ENCODE data around the gene MYBPC1. TPM values are rescaled to one million over a fixed set of nuclear protein-coding genes. Genes with fewer than 3 reads are reported as not detected.

The MYBPC1 gene
- polyA plus RNA-seq, 1 donor: 3,952 TPM

DNA sequence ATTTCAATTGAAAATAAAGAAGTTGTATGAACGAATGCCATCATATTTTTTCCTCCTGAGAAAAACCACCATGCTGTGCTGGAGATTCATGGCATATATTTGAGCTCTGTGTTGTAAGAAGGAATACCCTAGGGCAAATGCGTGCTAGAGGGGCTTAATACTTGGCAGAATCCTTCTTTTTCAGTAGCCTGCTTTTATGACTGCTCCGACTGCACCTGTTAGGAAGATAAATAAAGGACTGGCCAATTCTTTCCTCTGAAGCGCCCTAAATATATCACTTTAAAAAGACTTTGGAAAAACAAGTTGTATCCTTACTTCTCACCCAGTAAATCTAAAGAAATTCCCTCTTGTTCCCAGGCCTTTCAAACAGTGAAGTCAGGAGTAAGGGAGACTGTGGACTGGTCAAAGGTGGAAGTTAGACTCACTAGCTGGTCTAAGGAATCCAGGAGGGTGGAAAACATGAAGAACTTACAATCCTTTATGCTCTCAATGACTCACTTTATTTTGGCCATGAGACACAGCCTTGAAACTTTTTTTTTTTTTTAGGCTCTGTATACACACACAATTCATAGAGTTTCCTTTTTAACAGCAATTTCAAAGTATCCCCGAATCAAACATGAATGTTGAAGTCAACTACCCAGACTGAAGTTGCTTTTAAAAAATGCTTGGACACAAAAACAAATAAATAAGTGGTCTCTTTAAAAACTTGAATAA is 5.2 kb downstream of the MYBPC1 start:
- no peak for DNase-seq (ENCODE audit: low read depth)

DNA sequence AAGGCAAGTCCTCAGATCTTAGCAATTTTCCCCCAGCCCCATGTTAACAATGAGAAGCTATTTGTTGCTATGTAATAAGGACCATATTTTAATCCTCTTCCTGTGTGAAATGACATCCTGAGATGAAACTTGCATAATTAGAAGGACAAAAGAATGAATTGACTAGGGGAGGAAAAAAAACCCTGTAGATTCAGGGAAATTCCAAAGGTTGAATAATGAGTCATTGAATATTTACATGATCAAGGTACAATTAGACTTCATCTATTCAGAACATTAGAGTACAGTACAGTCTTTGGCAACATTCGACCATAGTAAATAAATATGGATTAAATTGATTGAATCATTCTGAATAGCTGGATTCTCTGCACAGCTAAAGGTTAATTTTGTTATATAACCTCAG is 9.4 kb downstream of the MYBPC1 start:
- DNase-seq (ENCODE audit: low read depth): no peak

DNA sequence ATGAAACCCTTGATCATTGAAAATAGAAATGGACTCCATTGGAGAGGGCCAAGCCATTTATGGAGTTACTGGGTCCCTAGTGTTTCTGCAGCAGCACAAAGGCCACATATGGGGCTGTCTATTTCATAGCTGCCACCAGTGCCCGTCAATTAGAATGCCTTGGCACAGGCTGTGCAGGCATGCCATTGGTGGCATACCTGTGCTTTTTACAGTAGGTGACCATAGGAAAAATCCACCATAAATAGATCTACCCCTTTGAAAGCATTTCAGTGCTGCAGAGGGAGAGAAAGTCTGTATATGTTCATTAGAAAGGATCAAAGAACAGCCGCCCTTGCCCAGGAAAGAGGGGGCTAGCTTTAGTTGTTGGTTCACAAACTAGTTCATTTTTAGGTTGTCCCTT is 13.1 kb downstream of the MYBPC1 start:
- no peak for DNase-seq (ENCODE audit: low read depth)

DNA sequence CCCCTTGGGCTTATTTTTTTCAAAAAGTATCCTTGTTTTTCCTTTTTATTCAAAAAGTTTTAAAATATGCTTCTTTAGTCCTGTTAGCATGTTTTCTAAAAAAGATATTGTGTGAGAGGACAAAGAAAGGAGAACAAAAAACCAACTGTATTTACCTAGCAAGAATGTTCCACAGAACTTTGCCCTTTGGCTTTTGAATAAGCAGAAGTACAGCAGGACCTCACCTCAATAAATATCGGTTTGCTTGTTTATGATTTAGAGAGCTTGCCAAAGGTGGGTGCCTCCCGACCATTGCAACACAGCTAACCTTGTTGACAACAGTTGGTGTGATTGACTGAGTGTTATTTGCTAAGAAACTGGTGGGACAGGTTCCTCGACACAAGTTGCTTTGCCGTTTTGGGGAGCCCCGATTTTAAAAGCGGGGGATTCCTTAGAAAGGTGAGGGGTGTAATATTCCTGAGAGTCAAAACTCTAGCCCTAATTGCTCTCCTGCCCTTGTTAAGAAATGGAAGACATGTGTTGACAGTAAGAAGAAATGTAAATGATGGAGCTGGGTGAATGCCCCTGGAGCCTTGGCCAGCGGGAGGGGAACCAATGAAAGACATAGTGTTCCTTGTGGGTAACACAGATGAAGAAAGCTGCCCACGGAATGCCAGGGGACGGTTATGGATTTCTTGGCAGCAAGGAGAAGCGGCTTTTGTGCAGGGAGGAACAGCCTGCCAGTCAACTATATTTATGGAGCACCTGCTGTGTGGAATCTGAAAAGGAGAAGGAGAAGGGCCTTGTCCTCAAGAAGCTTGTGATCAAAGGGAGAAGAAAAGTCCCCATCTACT is 13.7 kb downstream of the MYBPC1 start:
- DNase-seq (ENCODE audit: low read depth): no peak

DNA sequence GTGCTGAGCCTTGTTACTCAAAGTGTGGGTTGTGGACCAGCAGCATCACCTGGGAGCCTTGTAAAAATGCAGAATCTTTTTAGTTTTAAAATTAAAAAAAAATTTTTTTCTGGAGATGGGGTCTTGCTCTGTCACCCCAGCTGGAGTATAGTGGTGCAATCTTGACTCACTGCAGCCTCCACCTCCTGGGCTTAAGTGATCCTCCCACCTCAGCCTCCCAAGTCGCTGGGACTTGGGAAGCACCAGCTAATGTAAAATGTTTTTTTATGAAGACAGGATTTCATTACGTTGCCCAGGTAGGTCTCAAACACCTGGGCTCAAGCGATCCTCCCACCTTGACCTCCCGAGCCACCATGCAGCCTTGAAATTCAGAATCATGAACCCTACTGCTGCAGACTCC is 14.4 kb downstream of the MYBPC1 start:
- DNase-seq (ENCODE audit: low read depth): no peak

DNA sequence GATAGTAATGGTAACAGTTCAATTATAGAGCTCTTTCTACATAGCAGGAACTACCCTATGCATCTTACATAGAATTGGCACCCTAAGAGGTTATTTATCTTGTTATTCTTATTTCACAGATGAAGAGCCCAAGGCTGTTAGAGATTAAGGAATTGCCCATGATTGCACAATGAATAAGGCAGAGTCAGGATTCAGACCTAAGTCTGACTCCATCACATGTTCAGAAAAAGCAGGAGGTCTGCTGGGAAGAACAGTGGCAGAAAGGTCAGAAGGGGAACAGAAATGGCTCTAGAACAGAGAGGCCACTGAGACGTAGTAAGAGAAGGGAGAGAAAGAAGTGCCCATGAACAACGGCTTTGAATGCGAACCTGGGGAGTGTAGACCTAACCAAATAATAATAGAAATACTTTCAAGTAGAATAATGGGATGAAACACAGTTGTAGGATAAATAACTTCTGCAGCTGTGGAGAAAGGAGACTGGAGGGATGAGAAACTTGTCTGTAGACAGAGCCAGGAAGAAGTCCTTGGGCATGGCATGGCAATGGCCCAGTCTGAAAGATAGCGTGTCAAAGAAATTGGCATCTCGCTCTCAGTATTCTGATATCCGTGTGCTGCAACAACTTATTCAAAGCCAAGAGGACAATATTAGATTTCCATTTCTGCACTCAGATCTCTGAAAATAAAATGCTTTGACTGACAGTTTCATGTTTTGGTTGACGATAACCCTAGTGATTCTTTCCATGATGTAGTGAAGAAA is 17.6 kb downstream of the MYBPC1 start:
- DNase-seq (ENCODE audit: low read depth): no peak

DNA sequence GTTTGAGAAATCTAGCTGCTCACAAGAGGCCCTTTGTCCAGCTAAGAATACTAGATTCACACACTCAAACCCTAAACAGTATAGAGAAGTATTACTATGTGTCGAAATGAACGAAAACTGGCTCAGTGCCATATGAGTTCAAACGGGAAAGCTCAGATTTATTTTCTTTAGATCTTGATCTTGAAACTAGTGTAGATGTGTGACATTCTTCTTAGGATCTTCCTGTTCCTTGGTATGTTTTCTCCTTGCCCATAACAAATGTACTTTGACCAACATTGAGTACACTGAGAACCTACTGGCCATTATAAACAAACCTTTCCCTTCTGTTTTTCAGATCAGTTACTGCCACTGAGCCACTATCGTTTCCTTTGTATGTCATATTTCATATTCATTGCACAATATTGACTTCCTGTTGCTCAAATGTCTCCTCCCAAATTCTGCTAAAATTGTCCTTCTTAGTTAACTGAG is 21.3 kb downstream of the MYBPC1 start:
- no peak for DNase-seq (ENCODE audit: low read depth)

DNA sequence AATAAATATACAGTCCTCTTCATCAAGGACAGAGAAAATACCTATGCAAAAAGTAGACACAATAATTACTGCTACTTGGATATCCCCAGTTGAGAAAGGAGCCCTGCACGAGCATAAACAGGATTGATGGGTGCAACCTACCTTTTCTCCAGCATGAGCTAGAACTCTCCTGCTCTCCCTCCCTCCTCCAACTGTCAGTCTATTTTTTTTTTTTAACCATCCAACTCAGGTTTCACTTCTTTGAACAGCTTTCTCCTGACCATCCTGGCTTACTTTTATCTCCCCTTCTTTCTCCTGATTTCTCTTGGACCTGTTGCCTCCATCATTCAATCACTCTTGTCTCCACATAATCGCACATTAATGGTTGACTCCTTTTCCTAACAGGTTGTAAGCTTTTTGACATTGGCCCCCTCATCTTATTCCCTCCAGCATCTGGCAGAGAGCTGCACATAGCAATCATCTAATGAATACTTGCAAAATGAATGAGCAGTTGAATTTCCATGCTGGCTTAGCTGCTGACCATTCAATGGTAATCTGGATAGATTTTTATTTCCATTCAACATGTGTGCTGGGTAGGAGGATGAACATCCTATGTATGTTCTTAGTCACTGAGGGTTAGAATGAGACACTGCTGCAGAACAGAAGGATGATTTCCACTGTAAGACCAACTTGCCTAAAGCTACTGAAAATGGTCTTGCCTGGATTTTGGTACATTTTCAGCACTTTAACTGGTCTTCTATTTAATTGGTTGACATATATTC is 24.4 kb downstream of the MYBPC1 start:
- no peak for DNase-seq (ENCODE audit: low read depth)

DNA sequence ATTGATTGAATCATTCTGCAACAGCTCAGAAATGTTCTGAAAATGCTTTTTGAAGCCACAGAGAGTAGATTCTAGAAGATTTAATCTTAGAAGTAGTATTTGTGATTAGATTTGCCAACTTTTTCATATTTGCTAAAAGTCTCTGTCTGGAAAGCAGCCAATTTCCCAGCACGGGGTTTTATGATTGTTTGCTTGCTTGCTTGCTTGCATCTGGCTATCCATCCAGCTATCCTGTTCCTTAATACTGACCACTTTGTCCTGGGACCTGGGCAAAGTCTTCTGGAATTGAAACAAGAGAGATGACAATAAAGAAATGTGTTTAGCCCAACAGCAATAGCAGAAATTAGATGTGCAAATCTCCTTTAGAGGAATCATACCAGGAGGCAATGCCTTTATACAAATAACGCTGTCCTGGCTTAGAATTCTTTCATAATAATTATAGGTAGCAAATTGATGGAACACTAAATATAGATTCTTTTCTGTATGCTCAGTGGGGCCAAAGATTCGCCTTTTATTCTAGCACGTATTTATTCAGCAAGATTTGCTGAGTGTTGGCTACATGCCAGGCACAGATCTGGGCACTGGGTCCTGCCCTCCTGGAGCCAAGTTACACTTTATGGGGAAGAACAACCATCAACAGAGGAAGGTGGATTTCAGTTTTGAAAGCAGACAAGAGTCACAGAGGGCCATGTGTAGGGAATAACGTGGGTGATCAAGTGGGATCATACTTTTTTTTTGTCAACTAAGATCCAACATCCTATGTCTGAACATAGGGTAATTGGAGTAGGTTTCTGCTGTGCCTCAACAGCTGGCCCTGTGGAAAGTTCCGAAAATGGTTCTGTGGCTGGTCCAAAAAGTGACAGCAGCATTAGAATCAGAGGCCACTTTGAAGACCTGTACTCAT is 25.3 kb downstream of the MYBPC1 start:
- DNase-seq (ENCODE audit: low read depth): no peak

DNA sequence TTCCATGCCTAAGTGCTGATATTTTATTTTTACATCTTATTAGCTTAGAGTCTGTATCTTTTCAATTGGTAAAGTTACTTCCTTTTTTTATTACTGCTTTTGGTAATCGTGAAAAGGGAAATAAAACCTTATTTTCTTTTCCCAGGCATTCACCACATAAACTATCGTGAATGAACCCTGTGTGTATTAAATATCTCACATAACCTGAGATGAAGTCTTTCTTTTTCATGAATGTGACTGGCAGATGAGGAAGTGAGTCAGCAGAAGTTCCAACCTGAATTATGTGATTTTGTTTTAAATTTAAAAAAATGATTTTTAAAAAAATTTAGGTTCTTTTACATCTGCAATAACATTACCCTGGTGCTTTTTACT is 26.0 kb downstream of the MYBPC1 start:
- DNase-seq (ENCODE audit: low read depth): no peak

DNA sequence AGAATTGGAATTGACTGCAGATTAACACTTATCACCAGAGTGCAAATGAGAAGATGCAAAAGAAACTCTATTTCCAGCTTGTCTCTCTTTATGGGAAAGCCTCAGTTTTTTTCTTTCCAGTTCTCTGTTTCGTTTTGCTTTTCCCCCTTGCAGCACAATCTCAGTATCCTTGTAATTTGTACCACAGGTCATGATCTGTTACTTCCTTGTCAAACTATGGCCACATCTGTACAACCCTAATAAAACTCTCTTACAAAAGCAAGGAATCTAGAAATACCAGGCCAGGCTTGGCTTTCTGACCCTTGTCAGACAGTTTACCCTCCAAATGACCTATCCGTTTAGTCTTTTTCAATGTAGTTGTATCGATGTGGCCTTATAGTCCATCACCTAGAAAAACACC is 33.9 kb downstream of the MYBPC1 start:
- DNase-seq (ENCODE audit: low read depth): no peak

DNA sequence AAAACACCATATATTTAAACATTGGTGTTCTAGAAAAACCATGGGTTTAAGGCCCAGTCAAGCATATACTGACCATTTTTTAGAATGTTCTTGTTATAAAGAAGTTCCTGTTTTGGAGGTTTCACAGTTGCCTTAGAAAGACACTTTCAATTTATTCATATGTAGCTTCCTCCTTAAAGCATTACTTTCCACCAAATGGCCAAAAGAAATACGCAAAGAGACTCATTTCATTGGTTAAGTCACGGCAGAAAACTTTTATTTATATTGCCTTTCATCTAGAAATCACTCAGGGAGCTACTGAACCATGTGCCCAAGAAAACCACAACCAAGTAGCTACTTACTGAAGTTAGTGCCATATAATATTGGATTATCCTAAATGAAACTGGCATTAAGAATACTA is 40.0 kb downstream of the MYBPC1 start:
- DNase-seq (ENCODE audit: low read depth): no peak

DNA sequence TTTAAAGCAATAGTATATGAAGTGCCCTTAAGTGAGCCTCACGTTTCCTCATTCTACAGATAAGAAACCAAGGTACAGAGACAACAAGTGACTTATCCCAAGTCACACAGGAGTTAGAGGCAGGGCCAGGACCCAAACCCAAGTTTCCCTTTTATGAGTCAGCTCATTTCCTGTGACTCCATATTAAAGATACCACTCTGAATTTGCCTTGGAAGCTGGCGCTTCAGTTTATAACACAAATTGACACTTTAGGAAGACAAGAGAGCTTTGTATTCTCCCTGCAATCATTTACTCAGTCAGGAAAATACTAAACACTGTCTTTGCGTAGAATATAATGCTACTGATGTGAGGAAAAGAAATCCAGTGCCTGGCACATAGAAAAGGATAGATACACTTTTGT is 43.2 kb downstream of the MYBPC1 start:
- no peak for DNase-seq (ENCODE audit: low read depth)

DNA sequence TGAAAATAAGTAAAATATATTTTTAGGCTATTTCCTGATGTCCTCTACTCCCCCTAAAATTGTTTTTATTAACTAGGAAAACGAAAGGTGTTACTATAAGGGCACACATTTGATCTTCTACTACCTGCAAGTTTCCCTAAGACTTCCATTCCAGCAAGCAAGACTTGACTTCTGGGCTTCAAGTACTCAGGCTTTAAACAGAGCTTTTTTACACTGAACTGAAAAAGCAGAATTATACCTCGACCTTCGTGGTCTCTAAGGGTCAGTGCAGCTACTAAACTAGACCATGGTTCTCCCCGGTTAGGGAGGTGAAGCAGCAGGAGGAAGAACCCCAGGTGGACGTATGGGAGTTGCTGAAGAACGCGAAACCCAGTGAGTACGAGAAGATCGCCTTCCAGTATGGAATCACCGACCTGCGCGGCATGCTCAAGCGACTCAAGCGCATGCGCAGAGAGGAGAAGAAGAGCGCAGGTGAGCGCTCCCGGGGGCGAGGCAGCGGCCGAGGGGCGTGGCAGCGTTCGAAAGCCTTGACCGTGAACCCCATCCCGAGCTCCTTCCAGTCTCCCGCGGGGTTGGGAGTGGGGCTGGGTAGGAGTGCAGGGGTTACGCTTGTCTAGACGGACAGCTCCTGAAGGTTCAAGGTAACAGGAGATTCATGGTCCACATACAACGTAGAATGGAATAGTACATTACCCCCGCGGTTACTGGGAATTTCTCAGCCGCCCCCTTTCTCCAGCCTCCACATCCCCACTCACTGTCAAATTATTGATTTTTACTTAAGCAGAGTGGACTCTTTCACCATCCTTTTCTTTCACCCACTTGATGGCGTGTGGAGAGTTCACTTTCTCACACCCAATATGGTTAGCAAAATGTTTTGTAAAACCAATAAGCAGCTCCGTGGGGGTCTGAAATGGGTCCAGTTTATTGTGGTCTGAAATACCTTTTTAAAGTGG is 47.6 kb downstream of the MYBPC1 start:
- DNase-seq (ENCODE audit: low read depth): no peak

DNA sequence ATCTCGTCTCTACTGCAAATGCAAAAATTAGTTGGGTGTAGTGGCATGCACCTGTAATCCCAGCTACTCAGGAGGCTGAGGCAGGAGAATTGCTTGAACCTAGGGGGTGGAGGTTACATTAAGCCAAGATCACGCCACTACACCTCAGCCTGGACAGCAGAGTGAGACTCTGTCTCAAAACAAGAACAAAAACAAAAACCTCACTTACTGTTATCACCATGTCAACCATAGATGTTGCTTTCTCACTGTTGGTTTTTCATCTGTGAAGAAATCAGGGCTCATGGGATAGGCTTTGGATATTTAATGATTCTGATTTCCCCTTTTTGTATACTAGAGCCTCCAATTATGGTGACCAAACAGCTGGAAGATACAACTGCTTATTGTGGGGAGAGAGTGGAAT is 52.9 kb downstream of the MYBPC1 start:
- DNase-seq (ENCODE audit: low read depth): no peak

DNA sequence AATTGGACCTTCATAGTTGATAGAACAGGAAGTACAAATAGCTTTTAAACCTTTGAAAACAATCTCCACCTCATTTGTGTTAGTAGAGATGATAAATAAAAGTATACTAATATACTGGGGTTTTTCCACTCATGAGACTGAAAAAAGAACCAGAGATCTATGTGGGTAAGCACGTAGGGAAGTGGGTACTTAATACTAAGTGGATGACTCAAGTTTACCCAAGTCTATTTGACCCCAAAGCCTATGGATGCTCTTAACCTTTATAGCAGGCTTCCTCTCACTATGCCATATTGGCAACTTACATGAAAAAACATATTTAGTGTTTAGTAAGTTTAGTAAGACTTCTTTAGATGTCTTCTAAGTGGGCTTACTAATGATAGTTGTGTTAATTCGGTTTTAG is 53.4 kb downstream of the MYBPC1 start:
- no peak for DNase-seq (ENCODE audit: low read depth)

DNA sequence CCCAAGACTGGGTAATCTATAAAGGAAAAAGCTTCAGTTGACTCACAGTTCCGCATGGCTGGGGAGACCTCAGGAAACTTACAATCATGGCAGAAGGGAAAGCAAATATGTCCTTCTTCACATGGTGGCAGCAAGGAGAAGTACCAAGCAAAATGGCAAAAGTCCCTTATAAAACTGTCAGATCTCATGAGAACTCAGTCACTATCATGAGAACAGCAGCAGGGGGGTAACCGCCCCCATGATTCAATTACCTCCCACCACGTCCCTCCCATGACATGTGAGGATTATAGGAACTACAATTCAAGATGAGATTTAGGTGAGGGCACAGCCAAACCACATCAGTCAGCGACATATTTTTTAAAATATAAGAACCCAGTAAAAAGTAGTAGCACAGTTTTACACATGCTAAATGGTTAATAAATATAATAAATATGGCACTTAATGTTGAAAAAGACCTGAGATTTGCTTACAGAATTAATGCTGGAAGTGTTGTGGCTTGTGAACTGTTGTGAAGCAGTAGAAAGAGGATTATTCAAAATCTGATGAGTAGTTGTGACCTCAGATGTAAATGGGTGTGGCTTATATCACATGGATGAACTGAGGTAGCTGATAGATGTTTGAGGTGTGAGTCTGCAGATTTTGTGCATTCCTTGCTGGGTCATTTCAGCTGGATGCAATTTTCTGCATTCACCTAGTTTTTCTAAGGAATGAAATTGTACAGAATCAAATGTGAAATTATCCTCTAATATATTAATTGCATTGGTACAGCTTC is 55.8 kb downstream of the MYBPC1 start:
- DNase-seq (ENCODE audit: low read depth): no peak

DNA sequence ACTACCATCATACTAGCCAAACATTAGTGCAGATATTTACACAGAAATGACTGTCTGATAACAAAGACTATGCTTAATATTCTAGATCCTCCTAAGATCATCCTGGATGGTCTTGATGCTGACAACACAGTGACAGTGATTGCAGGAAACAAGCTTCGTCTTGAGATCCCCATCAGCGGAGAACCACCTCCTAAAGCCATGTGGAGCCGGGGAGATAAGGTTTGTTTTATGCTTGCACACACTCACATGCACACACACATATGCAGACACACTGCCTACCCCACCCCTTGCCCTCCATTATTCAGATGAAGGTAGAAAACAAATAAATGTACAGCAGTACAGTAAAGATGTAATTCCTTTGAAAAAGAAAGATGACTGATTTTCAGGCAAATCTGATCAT is 58.3 kb downstream of the MYBPC1 start:
- no peak for DNase-seq (ENCODE audit: low read depth)

DNA sequence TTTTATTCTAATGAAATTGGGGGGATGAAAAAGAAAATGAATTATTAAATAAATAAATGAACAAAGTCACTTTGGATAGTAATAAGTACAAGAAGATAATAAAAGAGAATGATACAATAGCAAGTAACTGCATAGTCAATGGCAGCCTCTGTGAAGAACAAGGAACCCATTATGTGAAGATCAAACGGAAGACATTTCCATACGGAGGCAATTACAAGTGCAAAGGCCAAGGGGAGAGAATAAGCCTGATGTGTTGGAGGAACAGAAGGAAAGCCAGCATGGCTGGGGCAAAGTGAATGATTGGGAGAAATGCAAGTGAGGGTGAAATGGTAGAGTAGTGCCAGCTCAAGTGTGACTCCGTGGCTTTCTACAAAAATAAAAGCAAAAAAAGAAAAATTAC is 58.7 kb downstream of the MYBPC1 start:
- no peak for DNase-seq (ENCODE audit: low read depth)
